Measurements from ENCODE around the gene NME9.

NME9 gene

GRCh38 chr3:138362538-138362937 is 32.9 kb upstream of the NME9 start:
- DNase-seq (ENCODE audit: low read depth in 2 of 2): no peak

GRCh38 chr3:138361561-138361971 is 31.9 kb upstream of the NME9 start:
- no peak for DNase-seq (ENCODE audit: low read depth in 2 of 2)

GRCh38 chr3:138360869-138361525 is 31.3 kb upstream of the NME9 start:
- DNase-seq (ENCODE audit: low read depth in 2 of 2): no peak

- no peak for DNase-seq (ENCODE audit: low read depth in 2 of 2)
These were observed 30.5 kb upstream of the NME9 start for GRCh38 chr3:138359919-138360868.

GRCh38 chr3:138359148-138359918 is 29.7 kb upstream of the NME9 start:
- no peak for DNase-seq (ENCODE audit: low read depth in 2 of 2)

GRCh38 chr3:138356730-138357405 is 27.2 kb upstream of the NME9 start:
- DNase-seq (ENCODE audit: low read depth in 2 of 2): no peak

- DNase-seq (ENCODE audit: low read depth in 2 of 2): no peak
These were observed 25.4 kb upstream of the NME9 start for GRCh38 chr3:138355071-138355470.

- no peak for DNase-seq (ENCODE audit: low read depth in 2 of 2)
These were observed 24.7 kb upstream of the NME9 start for GRCh38 chr3:138354376-138354775.

- DNase-seq (ENCODE audit: low read depth in 2 of 2): no peak
These were observed 22.4 kb upstream of the NME9 start for GRCh38 chr3:138351916-138352550.

- DNase-seq (ENCODE audit: low read depth in 2 of 2): no peak
These were observed 21.5 kb upstream of the NME9 start for GRCh38 chr3:138351151-138351550.

- no peak for DNase-seq (ENCODE audit: low read depth in 2 of 2)
These were observed 20.4 kb upstream of the NME9 start for GRCh38 chr3:138349926-138350665.

GRCh38 chr3:138348754-138349739 is 19.4 kb upstream of the NME9 start:
- DNase-seq (ENCODE audit: low read depth in 2 of 2): no peak

- no peak for DNase-seq (ENCODE audit: low read depth in 2 of 2)
These were observed 18.5 kb upstream of the NME9 start, which contains the start of gene MRAS for GRCh38 chr3:138347960-138348753. Gene MRAS, plus strand, starts transcription at chr3:138348579. Its CDS starts 24,305 bp downstream, at chr3:138372884.

- DNase-seq (ENCODE audit: low read depth in 2 of 2): no peak
These were observed 15.1 kb upstream of the NME9 start for GRCh38 chr3:138344754-138345153.

GRCh38 chr3:138340511-138340910 is 10.9 kb upstream of the NME9 start:
- no peak for DNase-seq (ENCODE audit: low read depth in 2 of 2)

GRCh38 chr3:138338811-138339210 is 9.2 kb upstream of the NME9 start:
- DNase-seq (ENCODE audit: low read depth in 2 of 2): no peak

- DNase-seq (ENCODE audit: low read depth in 2 of 2): no peak
These were observed 8.6 kb upstream of the NME9 start for GRCh38 chr3:138338244-138338643.

GRCh38 chr3:138336454-138336999 is 6.9 kb upstream of the NME9 start:
- DNase-seq (ENCODE audit: low read depth in 2 of 2): no peak
